GM23248 (cell line): ENCODE measurements around the gene YJEFN3. TPM values are rescaled to one million over a fixed set of nuclear protein-coding genes. Genes with fewer than 3 reads are reported as not detected.

Experiments
- DNase-seq: peaks from one replicate; pipeline ENCODE4 v3.0.0-alpha.2; 2015
- H2AFZ ChIP-seq: fragments of 200-600 bp; sonication (generic); 2 replicates; pipeline ENCODE4 v1.6.1; 2016; ENCODE audit warnings: antibody characterized with exemption
- H3F3A ChIP-seq: fragments of 200-600 bp; sonication (generic); 2 replicates; pipeline ENCODE4 v1.6.1; 2016; ENCODE audit warnings: mild to moderate bottlenecking, antibody characterized with exemption, mixed run types; ENCODE audit not compliant: insufficient read depth
- H3K27ac ChIP-seq: fragments of 200-600 bp; sonication (generic); 2 replicates; pipeline ENCODE4 v1.5.1; 2016; ENCODE audit warnings: mild to moderate bottlenecking
- H3K27me3 ChIP-seq: fragments of 200-600 bp; sonication (generic); replicated peaks from 2 replicates; pipeline ENCODE4 v1.6.1; 2016; ENCODE audit warnings: mild to moderate bottlenecking; ENCODE audit not compliant: insufficient read depth
- H3K36me3 ChIP-seq: fragments of 200-600 bp; sonication (generic); 2 replicates; pipeline ENCODE4 v1.6.1; 2016; ENCODE audit warnings: low read depth, mild to moderate bottlenecking
- H3K4me1 ChIP-seq: fragments of 200-600 bp; sonication (generic); 2 replicates; pipeline ENCODE4 v1.6.1; 2016; ENCODE audit warnings: mild to moderate bottlenecking; ENCODE audit not compliant: insufficient read depth
- H3K4me2 ChIP-seq: fragments of 200-600 bp; sonication (generic); one replicate; pipeline ENCODE4 v1.6.1; 2016; ENCODE audit warnings: mild to moderate bottlenecking; ENCODE audit not compliant: unreplicated experiment
- H3K4me3 ChIP-seq: fragments of 200-600 bp; sonication (generic); 2 replicates; pipeline ENCODE4 v1.5.1; 2016; ENCODE audit warnings: mild to moderate bottlenecking
- H3K79me2 ChIP-seq: fragments of 200-600 bp; sonication (generic); 2 replicates; pipeline ENCODE4 v1.6.1; 2016; ENCODE audit warnings: mild to moderate bottlenecking; ENCODE audit not compliant: insufficient read depth
- H3K9ac ChIP-seq: fragments of 200-600 bp; sonication (generic); 2 replicates; pipeline ENCODE4 v1.6.1; 2016; ENCODE audit warnings: mild to moderate bottlenecking
- H3K9me2 ChIP-seq: fragments of 200-600 bp; sonication (generic); 2 replicates; pipeline ENCODE4 v1.6.1; 2016; ENCODE audit warnings: mixed run types, mild to moderate bottlenecking, moderate library complexity; ENCODE audit not compliant: insufficient read depth
- H3K9me3 ChIP-seq: fragments of 200-600 bp; sonication (generic); one replicate; pipeline ENCODE4 v1.6.1; 2017; ENCODE audit warnings: low read depth
- H4K20me1 ChIP-seq: fragments of 200-600 bp; sonication (generic); 2 replicates; pipeline ENCODE4 v1.6.0; 2016; ENCODE audit not compliant: insufficient read depth
- EZH2 ChIP-seq: fragments of 200-600 bp; sonication (generic); IDR thresholded peaks from 2 replicates; pipeline ENCODE4 v1.6.1; 2018; ENCODE audit warnings: antibody characterized with exemption, mild to moderate bottlenecking; ENCODE audit not compliant: insufficient read depth, poor library complexity, severe bottlenecking
- EZH2phosphoT487 ChIP-seq: fragments of 200-600 bp; sonication (generic); IDR thresholded peaks from 2 replicates; pipeline ENCODE4 v1.6.1; 2018; ENCODE audit warnings: antibody characterized with exemption, moderate library complexity, mild to moderate bottlenecking, low read depth; ENCODE audit not compliant: insufficient read depth
- WGBS, 2 experiments: methylation state at CpG; one replicate each; pipeline ENCODE4 v1.1.6; 2015 to 2017; ENCODE audit warnings: low lambda C conversion rate in 2 of 2, low coverage in 1 of 2; ENCODE audit errors: missing lambda C conversion rate in 2 of 2; 5-methylcytosine and 5-hydroxymethylcytosine counted together
- in situ Hi-C: fragments of 300-500 bp; cut with MboI; formaldehyde crosslinking; loops from 2 replicates; pipeline ENCODE4 v1.15.0; 2020
- polyA plus RNA-seq: library from polyadenylated mRNA; unstranded; fragments of >200 nt; fragmentation: Nextera tagmentation; extraction: Ambion mirVana; gene quantifications from 2 replicates; pipeline ENCODE4 v1.2.1, GENCODE V29; 2016
- total RNA-seq: library from RNA; depleted of rRNA; stranded (reverse); fragments of >200 nt; shearing (Covaris generic); gene quantifications from 2 replicates; pipeline ENCODE4 v1.2.3, GENCODE V29; 2014; rRNA removed

Gene YJEFN3
- total and polyA plus RNA-seq, 2 experiments from 2014 or later, result 2.4 TPM; not detected in 1

DNA sequence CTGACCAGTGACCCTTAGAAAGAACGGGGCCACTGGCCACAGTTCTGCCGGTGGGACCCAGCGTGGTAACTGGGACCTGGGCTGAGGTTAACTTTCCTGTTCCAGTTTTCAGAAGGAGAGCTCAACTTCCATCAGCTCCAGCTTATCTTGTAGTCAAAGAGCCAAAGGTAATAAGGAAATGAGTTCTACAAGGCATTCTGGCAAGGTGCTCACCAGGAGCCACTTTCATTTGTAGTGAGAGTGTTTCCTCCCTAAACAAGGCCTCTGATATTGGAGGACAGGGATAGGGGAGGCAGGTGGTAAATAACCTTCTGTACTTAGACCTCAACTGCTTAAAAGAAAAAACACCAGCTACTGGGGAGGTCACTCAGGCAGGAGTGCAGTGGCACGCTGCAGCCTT is 51.7 kb downstream of the YJEFN3 start:
- Histone ChIP-seq H3K9ac (no peak overlapping the region), H3F3A (no peaks in the 10 kb centered on the region), H3K4me2 (no peak overlapping the region), H3K4me1 (no peaks in the 10 kb centered on the region), H3K36me3 (no peaks in the 10 kb centered on the region), H3K9me3 (no peaks in the 10 kb centered on the region), H3K79me2 (no peaks in the 10 kb centered on the region), H3K27me3 (no peaks in the 10 kb centered on the region), H4K20me1 (no peaks in the 10 kb centered on the region), H3K27ac (no peak overlapping the region), H3K4me3 (no peak overlapping the region), H3K9me2 (no peaks in the 10 kb centered on the region), H2AFZ (no peak overlapping the region)
- TF ChIP-seq EZH2phosphoT487 (no peak), EZH2 (no peak)
- in situ Hi-C loops, result no loop called here
- WGBS, 2 experiments, result 97 to 98% methylated on average over 4 of the region's 4 CpGs
- DNase-seq, result no peak

DNA sequence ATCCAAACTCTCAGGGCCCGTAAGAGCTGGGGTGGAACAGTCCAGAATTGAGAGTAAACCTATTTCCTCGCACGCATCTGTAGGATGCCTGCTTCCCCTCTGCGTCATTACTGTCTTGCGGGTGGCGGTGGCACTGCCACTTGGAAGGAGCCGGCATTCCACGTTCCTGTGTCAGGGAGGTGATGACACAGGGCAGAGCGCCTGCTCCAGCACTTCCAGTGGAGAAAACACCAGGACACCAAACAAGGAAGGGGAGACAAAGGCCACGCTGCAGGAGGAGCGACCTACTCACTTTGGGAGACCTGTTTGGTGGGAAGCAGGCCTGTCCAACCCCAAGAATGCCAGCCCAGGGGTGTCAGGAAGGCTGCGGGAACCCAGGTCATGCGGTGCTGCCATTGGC is 52.7 kb downstream of the YJEFN3 start:
- no peak for TF ChIP-seq EZH2phosphoT487
- TF ChIP-seq EZH2, result no peak

GRCh38 chr19:19582471-19582870 is 53.8 kb downstream of the YJEFN3 start:
- Histone ChIP-seq H3K4me3 (no peak overlapping the region), H3K4me1 (no peaks in the 10 kb centered on the region), H3K36me3 (no peaks in the 10 kb centered on the region), H3K9me2 (no peaks in the 10 kb centered on the region), H2AFZ (no peak overlapping the region), H3K27me3 (no peaks in the 10 kb centered on the region), H3K79me2 (no peaks in the 10 kb centered on the region), H3K9me3 (no peaks in the 10 kb centered on the region), H3F3A (no peaks in the 10 kb centered on the region), H3K4me2 (no peak overlapping the region), H4K20me1 (no peaks in the 10 kb centered on the region), H3K27ac (no peak overlapping the region), H3K9ac (no peak overlapping the region)
- no peak for TF ChIP-seq EZH2phosphoT487
- no peak for TF ChIP-seq EZH2
- WGBS, 2 experiments, result 86 to 89% methylated on average over 6 of the region's 6 CpGs
- no peak for DNase-seq
- in situ Hi-C loops, result no loop called here

More for the DNA sequence above, 52.7 kb downstream of the YJEFN3 start:
- Histone ChIP-seq H3K9me2 (no peaks in the 10 kb centered on the region), H3K9ac (no peak overlapping the region), H3K4me1 (no peaks in the 10 kb centered on the region), H3K4me3 (no peak overlapping the region), H2AFZ (no peak overlapping the region), H3K9me3 (no peaks in the 10 kb centered on the region), H3K79me2 (no peaks in the 10 kb centered on the region), H3K27me3 (no peaks in the 10 kb centered on the region), H3K27ac (no peak overlapping the region), H3K36me3 (no peaks in the 10 kb centered on the region), H3F3A (no peaks in the 10 kb centered on the region), H4K20me1 (no peaks in the 10 kb centered on the region), H3K4me2 (no peak overlapping the region)
- 97% methylated on average over 13 of the region's 13 CpGs for WGBS, 2 experiments
- in situ Hi-C loops, result no loop called here
- DNase-seq, result no peak

DNA sequence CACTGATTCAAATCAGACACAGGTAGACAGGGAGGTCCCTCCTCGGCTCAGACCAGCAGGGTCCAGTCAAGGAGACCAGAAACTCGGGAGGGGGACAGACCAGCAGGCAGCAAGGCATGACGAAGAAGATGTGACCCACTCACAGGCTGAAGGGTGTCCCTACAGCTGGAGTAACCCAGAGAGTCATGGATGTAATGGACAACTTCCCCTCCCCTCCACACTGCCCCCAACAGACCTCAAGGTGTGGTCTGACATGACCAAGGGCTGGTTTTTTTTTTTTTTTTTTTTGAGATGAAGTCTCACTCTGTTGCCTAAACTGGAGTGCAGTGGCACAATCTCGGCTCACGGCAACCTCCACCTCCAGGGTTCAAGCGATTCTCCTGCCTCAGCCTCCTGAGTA is 55.6 kb downstream of the YJEFN3 start:
- no peaks in the 10 kb centered on the region for H3F3A ChIP-seq
- no peaks in the 10 kb centered on the region for H3K27me3 ChIP-seq
- no peak overlapping the region for H2AFZ ChIP-seq
- H3K79me2 ChIP-seq, result no peaks in the 10 kb centered on the region
- H3K36me3 ChIP-seq, result no peaks in the 10 kb centered on the region
- H3K27ac ChIP-seq, result no peak overlapping the region
- WGBS, 2 experiments, result 94 to 96% methylated on average over 6 of the region's 6 CpGs
- H3K4me3 ChIP-seq, result no peak overlapping the region
- H3K9me2 ChIP-seq, result no peaks in the 10 kb centered on the region
- no peaks in the 10 kb centered on the region for H3K9me3 ChIP-seq
- H3K4me1 ChIP-seq, result no peaks in the 10 kb centered on the region
- H3K4me2 ChIP-seq, result no peak overlapping the region
- in situ Hi-C loops, result no loop called here
- DNase-seq, result no peak
- TF ChIP-seq EZH2phosphoT487 (no peak), EZH2 (no peak)
- no peak overlapping the region for H3K9ac ChIP-seq
- no peaks in the 10 kb centered on the region for H4K20me1 ChIP-seq

Other genes with a start within 250 kb of the YJEFN3 start
- gene SUGP1, start 208.4 kb upstream of the YJEFN3 start, total RNA-seq, result 25.6 and 26.6 TPM in 2 replicates
- gene SUGP1, start 208.4 kb upstream of the YJEFN3 start, polyA plus RNA-seq, result 50.5 and 55.6 TPM in 2 replicates
- 25.4 and 25.7 TPM in 2 replicates for gene MAU2, start 208.1 kb upstream of the YJEFN3 start, total RNA-seq
- gene MAU2, start 208.1 kb upstream of the YJEFN3 start, polyA plus RNA-seq, result 22.2 and 23.0 TPM in 2 replicates
- gene GATAD2A, start 123.2 kb upstream of the YJEFN3 start, total RNA-seq, result 42.7 and 52.1 TPM in 2 replicates
- gene GATAD2A, start 123.2 kb upstream of the YJEFN3 start, polyA plus RNA-seq, result 13.9 and 15.4 TPM in 2 replicates
- 0.25 and 2.3 TPM in 2 replicates for gene TSSK6, start 13.4 kb upstream of the YJEFN3 start, total RNA-seq
- gene TSSK6, start 13.4 kb upstream of the YJEFN3 start, polyA plus RNA-seq, result 0.70 and 0.95 TPM in 2 replicates
- 18.3 and 92.4 TPM in 2 replicates for gene NDUFA13, start 12.7 kb upstream of the YJEFN3 start, total RNA-seq
- 466 and 474 TPM in 2 replicates for gene NDUFA13, start 12.7 kb upstream of the YJEFN3 start, polyA plus RNA-seq
- gene CILP2, start 9.4 kb downstream of the YJEFN3 start, total RNA-seq, result 0.11 and 0.25 TPM in 2 replicates
- 0.48 and 0.62 TPM in 2 replicates for gene CILP2, start 9.4 kb downstream of the YJEFN3 start, polyA plus RNA-seq
- 0.32 TPM in 1 of 2 replicates, not detected in the other for gene PBX4, start 89.8 kb downstream of the YJEFN3 start, total RNA-seq
- 0.63 and 0.71 TPM in 2 replicates for gene PBX4, start 89.8 kb downstream of the YJEFN3 start, polyA plus RNA-seq
- gene LPAR2, start 99.3 kb downstream of the YJEFN3 start, total RNA-seq, result 0.13 and 1.8 TPM in 2 replicates
- 0.72 and 1.3 TPM in 2 replicates for gene LPAR2, start 99.3 kb downstream of the YJEFN3 start, polyA plus RNA-seq
- 2.9 and 5.0 TPM in 2 replicates for gene GMIP, start 114.7 kb downstream of the YJEFN3 start, total RNA-seq
- gene GMIP, start 114.7 kb downstream of the YJEFN3 start, polyA plus RNA-seq, result 3.0 and 3.1 TPM in 2 replicates
- gene ATP13A1, start 134.8 kb downstream of the YJEFN3 start, total RNA-seq, result 86.6 and 101 TPM in 2 replicates
- gene ATP13A1, start 134.8 kb downstream of the YJEFN3 start, polyA plus RNA-seq, result 42.3 TPM in 2 replicates
- gene ZNF101, start 139.9 kb downstream of the YJEFN3 start, total RNA-seq, result 3.7 and 11.4 TPM in 2 replicates
- gene ZNF101, start 139.9 kb downstream of the YJEFN3 start, polyA plus RNA-seq, result 3.7 and 4.5 TPM in 2 replicates
- gene ZNF14, start 204.2 kb downstream of the YJEFN3 start, total RNA-seq, result 2.9 and 3.8 TPM in 2 replicates
- gene ZNF14, start 204.2 kb downstream of the YJEFN3 start, polyA plus RNA-seq, result 3.2 and 3.3 TPM in 2 replicates